ENCODE results near the gene SHH.

DNA sequence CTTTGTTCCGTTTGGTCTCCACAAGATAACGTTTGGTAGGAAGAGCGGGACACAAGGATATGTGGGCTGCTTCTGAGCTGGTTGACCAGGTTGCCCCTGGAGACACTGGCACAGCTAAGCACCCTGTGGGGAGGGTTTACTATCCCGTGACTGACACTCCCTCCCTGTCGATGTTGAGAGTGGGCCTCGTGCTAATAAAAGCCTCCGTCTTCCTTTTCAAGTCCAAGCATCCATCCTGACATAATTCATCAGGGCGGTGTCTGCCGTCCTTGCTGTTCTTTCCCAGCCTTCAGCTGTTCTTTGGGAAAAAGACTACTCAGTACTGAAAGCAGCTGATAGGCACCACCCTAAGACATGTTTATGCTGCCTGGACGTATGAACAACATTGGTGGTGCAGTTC lies 49.6 kb downstream of the SHH start:
- TF ChIP-seq, protein P1, sequence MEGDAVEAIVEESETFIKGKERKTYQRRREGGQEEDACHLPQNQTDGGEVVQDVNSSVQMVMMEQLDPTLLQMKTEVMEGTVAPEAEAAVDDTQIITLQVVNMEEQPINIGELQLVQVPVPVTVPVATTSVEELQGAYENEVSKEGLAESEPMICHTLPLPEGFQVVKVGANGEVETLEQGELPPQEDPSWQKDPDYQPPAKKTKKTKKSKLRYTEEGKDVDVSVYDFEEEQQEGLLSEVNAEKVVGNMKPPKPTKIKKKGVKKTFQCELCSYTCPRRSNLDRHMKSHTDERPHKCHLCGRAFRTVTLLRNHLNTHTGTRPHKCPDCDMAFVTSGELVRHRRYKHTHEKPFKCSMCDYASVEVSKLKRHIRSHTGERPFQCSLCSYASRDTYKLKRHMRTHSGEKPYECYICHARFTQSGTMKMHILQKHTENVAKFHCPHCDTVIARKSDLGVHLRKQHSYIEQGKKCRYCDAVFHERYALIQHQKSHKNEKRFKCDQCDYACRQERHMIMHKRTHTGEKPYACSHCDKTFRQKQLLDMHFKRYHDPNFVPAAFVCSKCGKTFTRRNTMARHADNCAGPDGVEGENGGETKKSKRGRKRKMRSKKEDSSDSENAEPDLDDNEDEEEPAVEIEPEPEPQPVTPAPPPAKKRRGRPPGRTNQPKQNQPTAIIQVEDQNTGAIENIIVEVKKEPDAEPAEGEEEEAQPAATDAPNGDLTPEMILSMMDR (tag by site-specific recombination; IDR thresholded peaks at IDR 0.05), result no peak
- TF ChIP-seq ZNF660 (tag by site-specific recombination; IDR thresholded peaks at IDR 0.05), result no peak
- no peak for TF ChIP-seq ZBTB7A (tag by site-specific recombination; IDR thresholded peaks at IDR 0.05; ENCODE audit: low read depth)
- TF ChIP-seq, protein P2, sequence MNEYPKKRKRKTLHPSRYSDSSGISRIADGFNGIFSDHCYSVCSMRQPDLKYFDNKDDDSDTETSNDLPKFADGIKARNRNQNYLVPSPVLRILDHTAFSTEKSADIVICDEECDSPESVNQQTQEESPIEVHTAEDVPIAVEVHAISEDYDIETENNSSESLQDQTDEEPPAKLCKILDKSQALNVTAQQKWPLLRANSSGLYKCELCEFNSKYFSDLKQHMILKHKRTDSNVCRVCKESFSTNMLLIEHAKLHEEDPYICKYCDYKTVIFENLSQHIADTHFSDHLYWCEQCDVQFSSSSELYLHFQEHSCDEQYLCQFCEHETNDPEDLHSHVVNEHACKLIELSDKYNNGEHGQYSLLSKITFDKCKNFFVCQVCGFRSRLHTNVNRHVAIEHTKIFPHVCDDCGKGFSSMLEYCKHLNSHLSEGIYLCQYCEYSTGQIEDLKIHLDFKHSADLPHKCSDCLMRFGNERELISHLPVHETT (tag by site-specific recombination; IDR thresholded peaks at IDR 0.05), result no peak
- no peak for TF ChIP-seq YY1 (tag by site-specific recombination; IDR thresholded peaks at IDR 0.05)
